Inflammatory macrophage treated with lipopolysaccharide for 4 hours (primary cell): ENCODE measurements around the gene COL5A3.
"Not testable (repeated sequence)": the region's sequence is repeated elsewhere in the genome, so short reads cannot be mapped to it uniquely, and the experiment has no call there.

ENCODE experiments used
- DNase-seq: peaks from one replicate; pipeline ENCODE4 v3.0.0-alpha.2; 2020

The COL5A3 gene

DNA sequence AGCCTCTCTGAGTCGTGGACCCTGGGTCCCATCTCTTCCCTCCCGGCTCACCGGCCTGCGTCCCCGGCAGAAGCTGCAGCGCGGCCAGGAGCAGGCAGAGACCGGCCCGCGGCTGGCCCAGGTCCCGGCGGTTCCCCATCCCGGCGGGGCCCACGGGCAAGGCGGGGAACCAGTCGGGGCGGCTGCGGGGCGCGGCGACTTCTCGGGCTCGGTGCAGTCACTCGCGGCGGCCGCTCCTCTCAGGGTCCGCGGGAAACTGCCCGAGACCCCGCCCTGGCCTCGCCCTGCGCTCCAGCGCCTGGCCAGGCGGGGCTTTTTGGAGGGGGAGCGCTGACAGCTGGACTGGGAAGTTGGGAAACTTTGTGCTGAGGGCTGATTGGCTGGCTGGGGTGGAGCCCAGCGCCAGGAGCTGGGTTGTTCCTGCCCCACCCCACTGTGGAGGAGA is at the start of gene COL5A3:
COL5A3 (minus strand) TSS at position 258 of the 445 bp plus-strand sequence; CDS start at position 139, 119 bp downstream.
- peak; percentile 36 for DNase-seq

DNA sequence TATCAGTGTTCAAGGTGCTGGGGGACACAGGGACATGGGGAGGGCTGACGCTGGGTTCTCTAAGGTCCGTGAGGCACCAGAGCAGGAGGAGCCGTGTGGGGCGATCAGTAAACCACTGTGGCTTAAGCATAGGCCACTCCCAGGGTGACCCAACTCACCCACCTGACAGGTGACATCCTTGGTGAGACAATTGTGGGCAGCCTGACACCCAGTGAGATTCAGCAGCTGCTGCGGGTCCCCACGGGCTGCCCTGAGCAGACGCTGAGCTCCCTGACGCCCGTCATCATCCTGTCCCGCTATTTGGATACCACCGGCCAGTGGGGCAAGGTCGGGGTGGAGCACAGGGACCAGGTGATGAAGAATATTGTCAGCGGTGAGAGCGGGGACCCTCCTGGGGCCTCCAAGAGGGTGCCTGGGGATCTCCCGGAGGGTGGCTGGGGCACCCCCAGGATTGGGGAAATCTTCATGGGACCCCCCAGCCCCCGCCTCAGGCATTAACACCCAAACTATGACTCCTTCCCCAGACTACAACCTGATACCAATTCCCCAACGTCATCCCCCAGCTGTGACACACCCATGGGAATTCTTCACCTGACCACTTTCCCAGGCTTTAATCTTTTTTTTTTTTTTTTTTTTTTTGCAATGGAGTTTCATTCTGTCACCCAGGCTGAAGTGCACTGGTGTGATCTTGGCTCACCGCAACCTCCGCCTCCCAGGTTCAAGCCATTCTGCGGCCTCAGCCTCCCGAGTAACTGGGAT is 42.5 kb upstream of the COL5A3 start:
- DNase-seq, result no peak

DNA sequence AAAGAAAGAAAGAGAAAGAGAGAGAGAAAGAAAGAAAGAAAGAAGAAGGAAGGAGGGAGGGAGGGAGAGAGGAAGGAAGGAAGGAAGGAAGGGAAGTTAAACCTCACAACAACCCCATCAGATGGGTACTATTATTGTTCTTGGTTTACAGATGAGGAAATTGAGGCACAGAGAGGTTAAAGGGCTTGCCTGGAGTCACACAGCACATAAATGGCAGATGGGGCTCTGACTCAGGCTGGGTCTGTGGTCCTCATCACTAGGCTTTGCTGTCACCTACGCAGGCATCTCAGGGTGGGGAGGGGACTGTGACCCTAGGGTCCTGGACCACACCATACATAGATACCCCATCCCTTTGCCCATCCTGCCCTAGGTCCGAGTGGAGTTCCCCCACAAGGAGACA is 39.3 kb upstream of the COL5A3 start:
- no peak for DNase-seq

DNA sequence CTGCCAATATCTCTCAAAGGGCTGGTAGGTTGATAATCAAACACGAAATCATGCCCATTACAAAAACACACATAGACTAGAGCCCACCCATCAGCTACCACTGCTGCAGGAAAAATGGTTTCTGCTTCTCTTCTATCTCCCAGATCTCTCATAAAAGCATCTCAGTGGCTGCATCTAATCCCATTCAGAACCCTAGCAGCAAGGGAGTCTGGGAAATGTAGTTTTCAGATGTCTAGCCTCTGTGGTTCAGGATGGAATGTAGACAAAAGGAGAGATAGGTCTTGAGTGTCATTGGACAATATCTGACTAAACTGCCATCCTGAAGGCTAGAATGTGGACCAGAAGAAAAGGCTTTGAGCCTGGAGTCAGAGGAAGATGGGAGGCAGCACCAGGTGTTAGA is 35.1 kb upstream of the COL5A3 start:
- DNase-seq, result no peak

DNA sequence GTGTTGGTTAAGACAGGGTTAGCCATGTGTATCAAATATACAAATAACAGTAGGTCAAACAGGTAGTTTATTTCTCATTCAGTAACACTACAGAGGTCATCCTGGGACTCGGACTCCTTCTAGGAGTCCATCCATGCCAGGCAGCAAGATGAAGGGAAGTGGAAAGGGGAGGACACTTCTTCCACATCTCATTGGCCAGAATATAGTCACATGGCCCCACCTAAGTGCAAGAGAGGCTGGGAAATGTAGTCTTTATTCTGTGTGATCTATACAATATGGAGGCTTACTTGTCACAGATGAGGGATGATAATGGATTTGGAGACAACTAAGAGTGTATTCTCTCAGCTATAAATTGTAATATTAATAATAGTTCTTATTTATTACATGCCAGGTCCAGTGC is 34.1 kb upstream of the COL5A3 start:
- DNase-seq, result peak; percentile 12

DNA sequence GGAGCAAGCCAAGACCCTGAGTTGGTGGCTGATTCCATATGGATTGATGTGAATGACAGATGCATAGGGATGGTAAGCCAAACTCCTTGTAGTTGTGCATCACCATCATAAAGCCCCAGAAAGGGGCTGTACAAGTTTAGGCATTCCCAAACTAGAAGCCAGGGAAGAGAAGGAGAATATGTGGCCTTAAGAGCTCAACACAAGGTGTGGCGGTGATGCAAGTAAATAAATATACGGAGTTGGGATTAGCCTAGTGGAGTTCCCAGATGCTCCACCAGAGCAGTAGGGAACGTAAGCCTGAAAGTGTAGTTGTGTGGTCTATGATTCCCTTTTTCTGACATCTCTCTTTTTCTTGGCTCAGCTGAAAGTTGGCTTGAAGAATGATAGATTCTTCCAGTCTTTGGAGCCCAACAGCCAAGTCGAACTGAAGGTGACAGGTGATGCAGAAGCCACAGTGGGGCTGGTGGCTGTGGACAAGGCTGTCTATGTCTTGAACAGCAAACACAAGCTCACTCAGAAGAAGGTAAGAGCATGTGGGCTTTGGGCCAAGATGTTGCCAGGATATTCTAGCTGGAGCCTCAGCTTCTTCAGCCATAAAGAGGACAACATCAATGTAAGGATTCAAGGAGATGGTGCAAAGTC is 33.1 kb upstream of the COL5A3 start:
- DNase-seq, result no peak

DNA sequence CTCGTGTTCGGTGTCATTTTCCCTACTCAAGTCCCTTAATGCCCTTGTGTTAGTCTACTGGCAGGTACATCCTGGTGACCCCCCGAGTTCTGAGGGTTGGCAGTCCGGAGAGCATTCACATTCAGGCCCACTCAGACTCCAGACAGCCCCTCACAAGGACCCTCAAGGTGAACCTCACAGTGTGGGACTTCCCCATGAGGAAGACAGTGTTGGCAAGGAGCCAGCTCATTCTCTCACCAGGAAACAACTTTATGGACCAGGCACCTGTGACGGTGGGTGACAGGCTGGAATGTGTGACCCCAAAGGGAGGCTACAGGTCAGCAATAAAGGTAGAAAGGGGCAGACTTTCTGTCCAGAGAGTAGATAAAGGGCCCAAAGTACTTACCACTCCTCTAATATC is 27.5 kb upstream of the COL5A3 start:
- DNase-seq, result no peak

DNA sequence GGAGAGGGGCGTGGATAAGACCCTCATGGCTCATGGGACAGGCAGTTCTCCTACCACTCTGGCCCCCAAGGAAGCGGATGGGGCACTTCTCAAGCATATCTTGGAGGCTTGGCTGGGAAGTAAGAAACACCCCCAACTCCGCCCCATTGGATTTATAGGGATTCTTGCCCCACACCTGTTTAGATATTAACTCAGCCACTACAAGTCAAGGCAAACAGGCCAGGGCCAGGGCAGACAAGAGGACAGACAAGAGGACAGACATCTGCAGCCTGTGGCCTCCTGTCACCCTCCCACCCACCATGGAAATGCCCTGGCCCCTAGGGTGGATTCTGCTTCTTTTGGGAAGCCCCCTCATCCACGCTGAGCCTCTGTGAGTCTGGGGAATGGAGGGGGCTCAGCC is 27.1 kb upstream of the COL5A3 start:
- no peak for DNase-seq

DNA sequence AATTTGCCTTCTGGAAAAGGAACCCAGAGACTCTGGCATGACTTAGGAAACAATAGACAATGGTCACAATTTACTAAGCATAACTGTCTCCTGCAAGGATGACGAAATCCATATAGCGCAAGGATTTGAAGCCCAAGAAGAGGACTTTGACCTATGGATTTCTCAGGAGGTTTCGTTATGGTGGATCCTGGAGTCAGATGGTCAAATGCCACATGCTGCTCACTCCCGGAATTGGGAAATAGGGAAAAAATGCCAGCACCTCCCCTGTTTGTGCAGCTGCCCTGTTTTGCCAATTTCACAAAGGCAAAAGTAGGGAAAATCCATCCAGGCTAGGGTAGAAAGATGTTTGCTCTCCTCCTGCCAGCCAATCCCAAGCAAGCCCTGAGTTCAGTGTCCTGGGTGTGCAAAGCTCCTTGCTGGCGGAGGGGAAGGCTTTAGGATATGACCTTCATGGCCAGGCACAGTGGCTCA is 26.3 kb upstream of the COL5A3 start:
- no peak for DNase-seq

DNA sequence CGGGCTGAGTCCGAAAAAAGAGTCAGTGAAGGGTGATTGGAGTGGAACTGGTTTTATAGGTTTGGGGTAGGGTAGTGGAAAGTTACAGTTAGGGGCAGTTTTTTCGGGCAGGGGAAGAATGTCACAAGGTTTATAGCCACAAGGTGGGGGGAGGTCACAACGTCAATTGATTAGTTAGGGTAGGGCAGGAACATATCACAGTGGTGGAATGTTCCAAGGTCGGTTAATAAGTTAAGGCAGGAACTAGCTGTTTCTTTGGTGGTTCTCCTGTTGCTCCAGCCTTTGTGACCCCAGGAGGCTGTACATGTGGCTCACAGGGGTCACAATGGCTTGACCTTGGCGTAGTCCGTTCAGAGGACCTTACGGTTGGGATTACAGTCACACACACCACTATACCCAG is 23.3 kb upstream of the COL5A3 start:
- DNase-seq, result no peak

DNA sequence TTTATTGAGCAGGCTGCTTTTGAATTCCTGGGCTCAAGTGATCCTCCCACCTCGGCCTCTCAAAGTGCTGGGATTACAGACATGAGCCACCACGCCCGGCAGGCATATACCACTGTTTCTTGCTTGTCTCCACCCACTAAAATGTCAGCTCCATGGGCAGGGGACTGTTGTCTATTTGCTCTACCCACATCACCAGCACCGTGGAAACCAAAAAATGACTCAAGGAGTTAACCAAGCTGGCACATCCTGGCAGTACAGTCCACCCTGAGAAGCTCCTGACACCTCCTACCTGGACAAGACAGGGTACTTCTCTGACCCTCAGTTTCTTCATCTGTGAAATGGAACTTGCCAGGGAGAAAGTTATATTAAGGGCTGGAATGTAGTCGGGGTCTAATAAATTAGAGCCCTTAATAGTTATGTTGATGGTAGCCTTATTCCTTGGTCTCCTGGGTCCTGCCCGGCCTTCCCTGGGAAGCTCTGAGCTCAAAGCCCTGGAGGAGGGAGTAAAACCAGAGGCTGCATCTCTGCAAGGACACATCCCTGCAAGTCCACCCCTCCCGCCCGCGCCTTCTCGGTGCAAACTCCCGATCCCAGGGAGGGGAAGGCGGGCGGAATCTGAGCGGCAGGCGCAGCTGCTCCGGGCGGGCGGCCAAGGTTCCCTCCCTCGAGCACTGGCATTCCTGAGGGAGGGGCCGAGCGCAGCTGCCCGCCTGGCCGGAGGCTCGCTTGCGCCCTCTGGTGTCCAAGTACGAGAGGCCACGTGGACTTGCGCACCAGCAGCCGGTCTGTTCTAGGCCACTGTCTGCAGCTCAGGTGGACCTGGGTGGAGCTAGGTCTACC is 17.1 kb upstream of the COL5A3 start:
- peak; percentile 79 for DNase-seq

DNA sequence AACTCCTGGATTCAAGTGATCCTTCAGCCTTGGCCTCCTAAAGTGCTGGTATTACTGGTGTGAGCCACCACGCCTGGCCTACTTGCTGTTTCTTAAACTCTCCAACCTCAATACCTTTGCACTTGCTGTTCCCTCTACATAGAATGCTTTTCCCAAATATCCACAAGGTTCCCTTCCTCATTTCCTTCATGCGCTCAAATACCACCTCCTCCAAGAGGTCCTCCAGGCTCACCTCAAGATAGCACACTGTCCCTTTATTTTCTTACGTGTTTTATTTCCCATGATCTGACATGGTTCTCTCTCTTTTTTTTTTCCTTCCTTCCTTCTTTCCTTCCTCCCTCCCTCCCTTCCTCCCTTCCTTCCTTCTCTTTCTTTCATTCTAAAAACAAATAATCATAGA is 16.4 kb upstream of the COL5A3 start:
- DNase-seq, result no peak

DNA sequence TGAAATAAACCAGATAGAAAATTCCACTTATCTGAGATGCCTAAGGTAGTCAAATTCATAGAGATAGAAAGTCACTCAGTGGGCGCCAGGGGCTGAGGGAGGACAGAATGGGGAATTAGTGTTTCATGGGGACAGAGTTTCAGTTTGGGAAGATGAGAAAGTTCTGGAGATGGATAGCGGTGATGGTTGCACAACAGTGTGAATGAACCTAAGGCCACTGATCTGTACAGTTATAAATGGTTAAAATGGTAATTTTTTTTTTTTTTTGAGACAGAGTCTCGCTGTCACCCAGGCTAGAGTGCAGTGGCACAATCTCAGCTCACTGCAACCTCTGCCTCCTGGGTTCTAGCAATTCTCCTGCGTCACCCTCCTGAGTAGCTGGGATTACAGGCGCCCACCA is 12.8 kb upstream of the COL5A3 start:
- not testable (repeated sequence) for DNase-seq

DNA sequence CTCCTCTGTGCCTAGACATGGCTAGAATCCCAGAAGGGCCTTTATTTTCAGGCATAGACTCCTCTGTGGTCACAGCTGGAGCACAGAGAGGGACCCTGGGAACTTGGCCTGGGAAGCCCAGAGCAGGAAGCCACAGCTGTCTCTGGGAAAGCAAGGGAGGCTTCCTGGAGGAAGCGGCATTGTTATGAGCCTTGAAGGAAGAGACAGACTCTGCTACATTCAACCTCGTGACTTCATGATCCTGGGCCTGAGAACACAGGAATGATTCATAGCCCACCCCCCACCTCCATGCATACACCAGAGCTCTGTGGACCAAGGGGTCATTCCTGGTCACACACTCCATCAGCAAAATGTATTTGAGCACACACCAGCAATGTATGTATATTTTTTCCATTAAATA is 11.6 kb upstream of the COL5A3 start:
- no peak for DNase-seq

DNA sequence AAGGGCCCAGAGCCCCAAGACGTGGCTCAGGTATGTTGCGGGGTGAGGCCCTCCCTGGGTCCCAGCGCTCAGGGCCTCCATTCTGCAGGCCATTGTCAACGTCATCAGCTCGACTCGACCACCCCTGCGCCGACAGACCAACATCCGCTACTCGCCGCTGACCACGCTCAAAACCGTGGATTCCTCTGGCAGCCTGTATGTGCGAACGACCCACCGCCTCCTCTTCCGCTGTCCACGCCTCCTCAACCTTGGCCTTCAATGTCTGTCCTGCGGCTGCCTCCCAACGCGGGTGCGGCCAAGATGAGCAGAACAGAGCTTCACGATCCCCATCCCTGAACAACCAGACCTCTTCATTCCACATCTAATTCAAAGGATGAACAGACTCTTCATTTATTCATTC is 11.1 kb upstream of the COL5A3 start:
- no peak for DNase-seq

DNA sequence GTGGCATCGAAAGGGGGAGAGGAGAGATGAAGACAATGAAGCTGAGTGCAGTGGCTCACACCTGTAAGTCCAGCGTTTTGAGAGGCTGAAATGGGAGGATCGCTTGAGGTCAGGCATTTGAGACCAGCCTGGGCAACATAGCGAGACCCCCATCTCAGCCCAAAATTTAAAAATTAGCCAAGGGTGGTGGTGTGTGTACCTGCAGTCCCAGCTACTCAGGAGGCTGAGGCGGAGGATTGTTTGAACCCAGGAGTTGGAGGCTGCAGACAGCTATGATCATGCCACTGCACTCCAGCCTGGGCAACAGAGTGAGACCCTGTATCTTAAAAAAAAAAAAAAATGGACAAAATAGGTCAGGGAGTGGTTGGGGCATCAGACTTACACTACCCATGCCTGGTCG is 10.5 kb upstream of the COL5A3 start:
- DNase-seq, result no peak

DNA sequence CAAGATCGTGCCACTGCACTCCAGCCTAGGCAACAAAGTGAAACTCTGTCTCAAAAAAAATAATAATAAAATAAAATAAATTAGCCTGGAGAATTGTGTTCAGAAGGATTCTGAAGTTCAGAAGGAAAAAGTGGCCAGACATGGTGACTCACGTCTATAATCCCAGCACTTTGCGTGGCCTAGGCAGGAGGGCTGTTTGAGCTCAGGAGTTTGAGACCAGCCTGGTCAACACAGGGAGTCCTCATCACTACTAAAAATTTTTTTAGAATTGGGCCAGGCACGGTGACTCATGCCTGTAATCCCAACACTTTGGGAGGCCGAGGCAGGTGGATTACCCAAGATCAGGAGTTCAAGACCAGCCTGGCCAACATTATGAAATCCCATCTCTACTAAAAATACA is 8.9 kb upstream of the COL5A3 start:
- DNase-seq, result no peak

DNA sequence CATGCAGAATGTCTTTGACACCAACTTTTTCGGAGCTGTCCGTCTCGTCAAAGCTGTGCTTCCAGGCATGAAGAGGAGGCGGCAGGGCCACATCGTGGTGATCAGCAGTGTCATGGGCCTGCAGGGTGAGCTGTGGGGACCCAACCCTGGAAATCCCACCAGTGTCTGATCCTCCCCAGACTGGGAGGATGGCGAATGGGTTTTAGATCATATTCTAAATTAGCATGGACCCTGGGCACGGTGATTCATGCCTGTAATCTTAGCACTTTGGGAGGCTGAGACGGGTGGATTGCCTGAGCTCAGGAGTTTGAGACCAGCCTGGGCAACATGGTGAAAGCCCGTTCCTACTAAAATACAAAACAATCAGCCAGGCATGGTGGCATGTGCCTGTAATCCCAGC is 8.5 kb upstream of the COL5A3 start:
- DNase-seq, result no peak

DNA sequence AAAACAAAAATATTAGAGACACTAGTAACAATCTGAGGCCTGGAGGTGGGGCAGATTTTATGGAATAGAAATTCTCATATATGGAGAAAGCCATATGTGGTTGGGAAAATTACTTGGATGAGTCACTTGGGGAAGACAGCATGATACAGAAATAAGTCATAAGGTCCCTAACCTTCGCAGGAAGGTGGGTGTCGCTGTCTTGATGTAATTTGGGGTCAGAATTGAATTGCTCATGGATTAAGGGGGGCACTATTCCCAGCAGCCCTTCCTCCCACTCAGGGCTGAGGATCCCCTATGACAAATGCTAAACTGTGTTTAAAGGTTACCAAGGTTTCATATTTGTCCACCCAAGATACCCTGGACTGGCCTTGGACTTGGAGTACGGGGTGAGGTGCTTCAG is 8.0 kb upstream of the COL5A3 start:
- DNase-seq, result peak; percentile 34

DNA sequence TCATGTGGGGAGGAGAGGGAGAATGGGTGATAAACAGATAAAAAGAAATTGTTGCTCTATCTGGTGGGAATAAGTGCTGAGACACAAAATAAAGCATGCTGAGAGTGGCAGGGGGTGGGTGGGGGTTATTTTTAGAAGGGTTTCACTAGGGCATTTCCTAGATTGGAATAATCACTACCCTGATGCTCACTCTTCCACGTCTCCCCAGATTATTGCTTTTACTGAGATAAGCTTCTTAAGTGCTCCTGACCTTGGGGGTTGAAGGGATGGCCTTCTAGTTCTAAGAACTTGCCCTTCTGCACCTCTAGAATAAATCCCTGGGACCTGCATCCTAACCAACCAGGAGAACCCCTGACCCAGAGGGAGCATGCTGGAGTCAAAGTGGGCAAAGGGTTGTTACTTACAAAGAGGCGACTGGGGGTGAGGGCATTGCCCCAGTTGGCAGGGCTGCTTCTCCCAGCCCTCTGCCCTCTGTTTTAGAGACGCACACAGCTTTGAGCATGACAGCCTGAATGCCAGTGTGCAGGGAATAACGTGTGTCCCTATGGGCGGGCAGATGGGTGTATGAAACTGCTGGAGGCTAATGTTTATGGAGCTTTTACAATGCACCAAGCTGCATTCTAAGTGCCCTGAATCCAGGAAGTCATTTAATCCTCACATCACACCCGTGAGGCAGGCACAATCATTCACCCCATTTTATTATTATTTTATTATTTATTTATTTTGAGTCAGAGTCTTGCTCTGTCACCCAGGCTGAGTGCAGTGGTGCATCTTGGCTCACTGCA is 3.7 kb upstream of the COL5A3 start:
- no peak for DNase-seq

DNA sequence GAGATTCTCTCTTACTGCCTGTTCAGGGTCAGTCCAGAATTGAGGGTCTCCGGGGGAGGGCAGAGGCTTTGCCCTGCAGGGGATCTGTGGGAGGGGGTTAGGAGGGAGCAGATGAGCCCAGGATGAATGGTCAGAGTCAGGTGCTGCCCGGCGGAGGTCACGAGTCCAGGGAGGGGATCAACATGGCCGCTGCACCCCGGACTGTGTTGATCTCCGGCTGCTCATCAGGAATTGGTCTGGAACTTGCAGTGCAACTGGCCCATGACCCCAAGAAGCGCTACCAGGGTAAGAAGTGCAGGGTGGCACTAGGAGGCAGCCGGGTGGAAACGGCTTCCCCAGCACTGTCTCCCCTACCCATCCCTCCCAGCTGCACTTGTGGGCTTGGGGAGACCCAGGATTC is 3.0 kb upstream of the COL5A3 start, which contains the start of gene RDH8:
RDH8 (plus strand) TSS at position 168 of the 400 bp plus-strand sequence; CDS start at position 183, 15 bp downstream.
- DNase-seq, result no peak

DNA sequence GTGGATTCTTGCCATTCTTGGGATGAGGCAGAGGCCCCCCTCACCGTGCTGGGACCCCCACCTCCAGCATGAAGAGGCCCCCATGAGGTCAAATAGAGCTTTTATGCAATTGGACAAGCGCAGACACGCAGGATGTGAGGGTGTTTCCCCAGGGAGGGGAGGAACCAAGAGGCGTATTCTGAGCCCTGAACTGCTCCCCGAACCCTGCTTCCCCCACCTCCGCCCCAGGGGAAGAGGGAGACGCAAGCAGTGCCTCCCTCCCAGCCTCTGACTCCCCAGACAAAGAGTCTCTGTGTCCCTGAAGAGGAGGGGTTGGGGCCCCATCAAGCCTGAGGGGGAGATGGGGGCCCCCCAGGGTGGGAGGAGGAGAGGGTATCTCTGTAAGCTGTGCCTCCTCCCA is 1.7 kb upstream of the COL5A3 start:
- DNase-seq, result no peak

DNA sequence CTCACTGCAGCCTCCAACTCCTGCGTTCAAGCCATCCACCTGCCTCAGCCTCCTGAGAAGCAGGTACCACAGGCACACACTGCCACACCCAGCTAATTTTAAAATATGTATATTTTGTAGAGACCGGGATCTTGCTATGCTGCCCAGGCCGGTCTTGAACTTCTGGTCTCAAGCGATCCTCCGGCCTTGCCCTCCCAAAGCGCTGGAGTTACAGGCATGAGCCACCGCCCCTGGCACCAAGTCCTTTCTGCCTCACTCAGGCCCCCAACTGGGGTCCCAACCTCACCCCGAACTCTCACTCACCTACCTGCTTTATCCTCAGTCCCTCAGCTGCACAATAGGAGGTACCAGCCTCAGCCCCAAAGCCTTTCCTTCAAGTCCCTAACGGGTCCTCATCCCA is 635 bp upstream of the COL5A3 start:
- DNase-seq, result no peak
